Smooth muscle cell (in vitro differentiated cells): Measurements from ENCODE around the gene CHI3L2. TPM values are rescaled to one million over a fixed set of nuclear protein-coding genes. Genes with fewer than 3 reads are reported as not detected.

ENCODE experiments used
- DNase-seq: peaks from one replicate; lab custom pipeline; 2025; ENCODE audit not compliant: unreplicated experiment; lab: John Stamatoyannopoulos, UW
- H2AFZ ChIP-seq: fragments of 200-600 bp; sonication (generic); 2 replicates; pipeline ENCODE4 v1.6.0; 2016; ENCODE audit warnings: antibody characterized with exemption, low read depth, mild to moderate bottlenecking
- H3F3A ChIP-seq: fragments of 200-600 bp; sonication (generic); 2 replicates; pipeline ENCODE4 v1.6.0; 2017; ENCODE audit warnings: antibody characterized with exemption, low read depth
- H3K27ac ChIP-seq: fragments of 200-600 bp; sonication (generic); 2 replicates; pipeline ENCODE4 v1.5.1; 2016; ENCODE audit warnings: low read depth, mild to moderate bottlenecking
- H3K27me3 ChIP-seq: fragments of 200-600 bp; sonication (generic); 2 replicates; pipeline ENCODE4 v1.6.1; 2016; ENCODE audit warnings: low read depth, mild to moderate bottlenecking
- H3K36me3 ChIP-seq: fragments of 200-600 bp; sonication (generic); 2 replicates; pipeline ENCODE4 v1.5.1; 2016; ENCODE audit warnings: low read depth
- H3K4me1 ChIP-seq: fragments of 200-600 bp; sonication (generic); 2 replicates; pipeline ENCODE4 v1.5.1; 2016; ENCODE audit warnings: low read depth
- H3K4me2 ChIP-seq: fragments of 200-600 bp; sonication (generic); 2 replicates; pipeline ENCODE4 v1.6.0; 2016; ENCODE audit warnings: mild to moderate bottlenecking
- H3K4me3 ChIP-seq: fragments of 200-600 bp; sonication (generic); 2 replicates; pipeline ENCODE4 v1.5.1; 2016; ENCODE audit warnings: mild to moderate bottlenecking
- H3K79me2 ChIP-seq: fragments of 200-600 bp; sonication (generic); 2 replicates; pipeline ENCODE4 v1.6.0; 2016; ENCODE audit warnings: low read depth, mild to moderate bottlenecking
- H3K9ac ChIP-seq: fragments of 200-600 bp; sonication (generic); 2 replicates; pipeline ENCODE4 v1.6.0; 2016; ENCODE audit warnings: low read depth
- H3K9me3 ChIP-seq: fragments of 200-600 bp; sonication (generic); replicated peaks from 2 replicates; pipeline ENCODE4 v1.5.1; 2016; ENCODE audit warnings: low read depth
- H4K20me1 ChIP-seq: fragments of 200-600 bp; sonication (generic); 2 replicates; pipeline ENCODE4 v1.6.0; 2016; ENCODE audit warnings: low read depth
- CTCF ChIP-seq: fragments of 200-600 bp; sonication (generic); IDR thresholded peaks from 2 replicates; pipeline ENCODE4 v1.5.1; 2017; ENCODE audit warnings: borderline replicate concordance, mild to moderate bottlenecking, antibody characterized with exemption; ENCODE audit not compliant: insufficient read depth, poor library complexity, severe bottlenecking
- WGBS: methylation state at CpG from one replicate; pipeline ENCODE4 v1.1.7; 2016; ENCODE audit warnings: low lambda C conversion rate; 5-methylcytosine and 5-hydroxymethylcytosine counted together
- polyA plus RNA-seq: library from polyadenylated mRNA; unstranded; fragments of >200 nt; fragmentation: Nextera tagmentation; extraction: Ambion mirVana; gene quantifications from 2 replicates; pipeline ENCODE4 v1.2.1, GENCODE V29; 2016
- total RNA-seq: library from RNA; depleted of rRNA; stranded (reverse); fragments of >200 nt; gene quantifications from 2 replicates; pipeline ENCODE4 v1.2.3, GENCODE V29; 2014

The CHI3L2 gene
- total and polyA plus RNA-seq, 2 experiments from 2014 or later = 0.54 to 2.0 TPM

- no peaks in the 10 kb centered on the region for H4K20me1 ChIP-seq
- H2AFZ ChIP-seq = no peak overlapping the region
- no peaks in the 10 kb centered on the region for H3K9me3 ChIP-seq
- H3K4me2 ChIP-seq = no peak overlapping the region
- no peak overlapping the region for H3K27ac ChIP-seq
- no peak for DNase-seq
- peaks cover 17% of the 10 kb centered on the region for H3K4me1 ChIP-seq
- H3F3A ChIP-seq = peaks cover 9% of the 10 kb centered on the region
- no peak overlapping the region for H3K4me3 ChIP-seq
- no peaks in the 10 kb centered on the region for H3K27me3 ChIP-seq
- no peaks in the 10 kb centered on the region for H3K79me2 ChIP-seq
- WGBS = 93% methylated on average over 6 of the region's 6 CpGs
- no peak overlapping the region for H3K9ac ChIP-seq
- no peak for TF ChIP-seq CTCF
- no peaks in the 10 kb centered on the region for H3K36me3 ChIP-seq
Measured at GRCh38 chr1:111220302-111220890, 7.1 kb upstream of the CHI3L2 start.

GRCh38 chr1:111221276-111221632 lies 6.3 kb upstream of the CHI3L2 start:
- Histone ChIP-seq H3K27me3 (no peaks in the 10 kb centered on the region), H4K20me1 (no peaks in the 10 kb centered on the region), H3K27ac (no peak overlapping the region), H3F3A (peaks cover 6% of the 10 kb centered on the region), H3K36me3 (no peaks in the 10 kb centered on the region), H2AFZ (no peak overlapping the region), H3K79me2 (no peaks in the 10 kb centered on the region), H3K9me3 (no peaks in the 10 kb centered on the region), H3K4me1 (peaks cover 17% of the 10 kb centered on the region), H3K4me2 (no peak overlapping the region), H3K9ac (no peak overlapping the region), H3K4me3 (no peak overlapping the region)
- TF ChIP-seq CTCF = no peak
- DNase-seq = no peak
- 72% methylated on average over 2 of the region's 2 CpGs for WGBS

- Histone ChIP-seq H3K27me3 (no peaks in the 10 kb centered on the region), H3K36me3 (no peaks in the 10 kb centered on the region), H3K9me3 (no peaks in the 10 kb centered on the region), H3F3A (peaks cover 5% of the 10 kb centered on the region), H2AFZ (no peak overlapping the region), H3K4me3 (no peak overlapping the region), H3K79me2 (no peaks in the 10 kb centered on the region), H4K20me1 (no peaks in the 10 kb centered on the region), H3K9ac (no peak overlapping the region), H3K4me1 (peaks cover 17% of the 10 kb centered on the region), H3K27ac (no peak overlapping the region), H3K4me2 (no peak overlapping the region)
- DNase-seq = no peak
- WGBS = 72% methylated on average over 5 of the region's 5 CpGs
- TF ChIP-seq CTCF = no peak
Measured at GRCh38 chr1:111221633-111222291, 5.8 kb upstream of the CHI3L2 start.
